SK-N-MC (cell line): Measurements from ENCODE around the gene HBP1.
"Not testable (repeated sequence)": the region's sequence is repeated elsewhere in the genome, so short reads cannot be mapped to it uniquely, and the experiment has no call there.

Experiments
- EZH2 ChIP-seq: fragments of 200-600 bp; sonication (generic); IDR thresholded peaks from one replicate; pipeline ENCODE4 v1.6.1; 2017; ENCODE audit warnings: antibody characterized with exemption
- FOXP2 ChIP-seq: optimal IDR thresholded peaks from 2 replicates; pipeline ENCODE3; 2011; ENCODE audit warnings: mild to moderate bottlenecking, moderate library complexity; ENCODE audit not compliant: insufficient read depth; ENCODE audit errors: extremely low read length, control extremely low read depth
- POLR2AphosphoS5 ChIP-seq: IDR thresholded peaks from 2 replicates; pipeline ENCODE4 v1.6.1; 2012; ENCODE audit warnings: mild to moderate bottlenecking, low read depth, low read length, borderline replicate concordance

DNA sequence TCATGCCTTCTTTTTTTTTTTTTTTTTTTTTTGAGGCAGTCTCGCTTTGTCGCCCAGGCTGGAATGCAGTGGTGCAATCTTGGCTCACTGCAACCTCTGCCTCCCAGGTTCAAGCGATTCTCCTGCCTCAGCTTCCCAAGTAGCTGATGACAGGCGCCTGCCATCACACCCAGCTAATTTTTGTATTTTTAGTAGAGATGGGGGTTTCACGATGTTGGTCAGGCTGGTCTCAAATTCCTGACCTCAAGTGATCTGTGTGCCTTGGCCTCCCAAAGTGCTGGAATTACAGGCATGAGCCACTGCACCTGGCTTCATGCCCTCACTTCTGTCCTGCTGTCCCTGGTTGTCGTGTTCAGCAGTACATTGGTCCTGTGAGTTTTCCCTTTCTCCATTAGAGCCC is 52.0 kb downstream of the HBP1 start:
- not testable (repeated sequence) for TF ChIP-seq EZH2, POLR2AphosphoS5, FOXP2
